Neural progenitor cell (in vitro differentiated cells): ENCODE results near the gene GGA1. TPM values are rescaled to one million over a fixed set of nuclear protein-coding genes. Genes with fewer than 3 reads are reported as not detected.
A peak's percentile ranks its signal among the peaks of the same experiment; 100 is the strongest.

ENCODE experiments used
- DNase-seq: peaks from one replicate; pipeline ENCODE4 v3.0.0-alpha.2; 2016; ENCODE audit warnings: low spot score
- H2AFZ ChIP-seq: fragments of 200-600 bp; sonication (generic); replicated peaks from 2 replicates; pipeline ENCODE4 v1.6.1; 2016; ENCODE audit warnings: antibody characterized with exemption
- H3F3A ChIP-seq: fragments of 200-600 bp; sonication (generic); 2 replicates; pipeline ENCODE4 v1.6.1; 2016; ENCODE audit warnings: antibody characterized with exemption, low read depth
- H3K27ac ChIP-seq: fragments of 200-600 bp; sonication (generic); 2 replicates; pipeline ENCODE4 v1.5.1; 2016; ENCODE audit warnings: mild to moderate bottlenecking
- H3K27me3 ChIP-seq: fragments of 200-600 bp; sonication (generic); 2 replicates; pipeline ENCODE4 v1.6.1; 2016; ENCODE audit warnings: mild to moderate bottlenecking, moderate library complexity
- H3K36me3 ChIP-seq: fragments of 200-600 bp; sonication (generic); 2 replicates; pipeline ENCODE4 v1.5.1; 2016
- H3K4me1 ChIP-seq: fragments of 200-600 bp; sonication (generic); 2 replicates; pipeline ENCODE4 v1.6.1; 2016; ENCODE audit warnings: mixed run types
- H3K4me2 ChIP-seq: fragments of 200-600 bp; sonication (generic); 2 replicates; pipeline ENCODE4 v1.6.1; 2016
- H3K4me3 ChIP-seq: fragments of 200-600 bp; sonication (generic); 2 replicates; pipeline ENCODE4 v1.5.1; 2016
- H3K79me2 ChIP-seq: fragments of 200-600 bp; sonication (generic); 2 replicates; pipeline ENCODE4 v1.6.1; 2016; ENCODE audit warnings: low read depth
- H3K9ac ChIP-seq: fragments of 200-600 bp; sonication (generic); 2 replicates; pipeline ENCODE4 v1.6.1; 2016
- H3K9me3 ChIP-seq: fragments of 200-600 bp; sonication (generic); 2 replicates; pipeline ENCODE4 v1.5.1; 2016; ENCODE audit warnings: low read depth
- H4K20me1 ChIP-seq: fragments of 200-600 bp; sonication (generic); 2 replicates; pipeline ENCODE4 v1.6.1; 2016; ENCODE audit warnings: low read depth
- H3K27ac Mint-ChIP-seq: 3 replicates; pipeline ENCODE4 v1.8.0; 2021; ENCODE audit warnings: mixed read lengths
- H3K27me3 Mint-ChIP-seq: 2 replicates; pipeline ENCODE4 v1.8.0; 2022; ENCODE audit warnings: low read depth, mild to moderate bottlenecking, inconsistent platforms, moderate library complexity, mixed read lengths; ENCODE audit not compliant: insufficient read depth
- H3K36me3 Mint-ChIP-seq: 3 replicates; pipeline ENCODE4 v1.8.0; 2021; ENCODE audit warnings: mixed read lengths
- H3K4me1 Mint-ChIP-seq: 3 replicates; pipeline ENCODE4 v1.8.0; 2021; ENCODE audit warnings: mixed read lengths
- H3K4me3 Mint-ChIP-seq: 3 replicates; pipeline ENCODE4 v1.8.0; 2021; ENCODE audit warnings: mild to moderate bottlenecking, moderate library complexity, mixed read lengths
- H3K9me3 Mint-ChIP-seq: 3 replicates; pipeline ENCODE4 v1.8.0; 2020; ENCODE audit warnings: mixed read lengths
- EZH2 ChIP-seq: fragments of 200-600 bp; sonication (generic); IDR thresholded peaks from 2 replicates; pipeline ENCODE4 v1.6.1; 2017; ENCODE audit warnings: antibody characterized with exemption, mild to moderate bottlenecking, moderate library complexity
- EZH2phosphoT487 ChIP-seq: fragments of 200-600 bp; sonication (generic); IDR thresholded peaks from 2 replicates; pipeline ENCODE4 v1.6.1; 2017; ENCODE audit warnings: antibody characterized with exemption
- total RNA-seq: library from RNA; depleted of rRNA; stranded (reverse); fragments of >200 nt; gene quantifications from 2 replicates; pipeline ENCODE4 v1.2.3, GENCODE V29; 2015; ENCODE audit warnings: low replicate concordance
- TF ChIP-seq, protein P1 (sequence below): fragments of 200-600 bp; sonication (generic); IDR thresholded peaks from 2 replicates; pipeline ENCODE4 v1.5.1; 2017; ENCODE audit warnings: antibody characterized with exemption, mild to moderate bottlenecking

Gene GGA1
- total RNA-seq, 1 donor from 2014 or later: 62.3 TPM

DNA sequence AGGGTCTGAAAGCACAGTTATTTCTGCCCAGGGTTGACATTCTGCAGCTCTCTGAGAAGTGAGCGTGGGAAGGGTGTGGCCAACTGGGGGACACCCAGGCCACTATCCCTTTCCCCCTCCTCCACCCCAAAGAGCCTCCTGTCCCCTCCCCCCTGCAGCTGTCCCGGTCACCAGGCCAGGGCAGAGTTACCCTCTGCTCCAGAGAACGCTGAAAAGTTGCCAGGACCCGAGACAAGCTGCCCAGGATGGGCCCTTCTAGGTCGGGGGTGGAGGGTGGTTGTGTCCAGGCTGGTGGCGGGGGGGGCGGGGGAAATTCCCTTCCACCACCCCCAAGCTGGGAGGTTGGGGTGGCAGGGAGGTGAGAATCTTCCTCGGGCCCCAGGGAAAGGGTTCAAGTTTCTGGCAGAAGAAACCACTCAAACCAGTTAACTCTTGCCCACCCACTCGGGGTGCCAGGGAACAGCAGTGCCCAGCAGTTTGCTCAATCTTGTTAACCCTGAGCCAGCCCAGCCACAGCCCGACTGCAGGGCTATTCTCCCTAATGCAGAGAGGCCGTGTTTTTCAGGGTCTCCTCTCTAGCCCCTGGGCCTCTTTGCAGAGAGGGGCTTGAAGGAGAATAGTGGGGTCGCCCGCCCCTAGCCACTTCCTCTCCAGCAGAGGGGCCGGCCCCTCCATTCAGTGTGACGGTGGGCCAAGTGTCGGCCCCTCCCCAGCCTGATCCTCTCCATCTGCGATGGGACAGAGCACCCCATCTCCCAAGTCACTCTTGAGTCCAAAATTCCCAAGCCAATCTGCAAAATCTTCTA, 67.5 kb downstream of the GGA1 start:
- Histone ChIP-seq H3F3A (peaks cover 31% of the 10 kb centered on the region), H3K4me3 (peak overlapping the region; percentile 46), H3K27me3 (peaks cover 8% of the 10 kb centered on the region), H3K9ac (no peak overlapping the region), H3K36me3 (no peaks in the 10 kb centered on the region), H3K79me2 (no peaks in the 10 kb centered on the region), H3K27ac (no peak overlapping the region), H2AFZ (no peak overlapping the region), H3K4me1 (no peaks in the 10 kb centered on the region), H3K4me2 (peak overlapping the region; percentile 53), H3K9me3 (no peaks in the 10 kb centered on the region), H4K20me1 (no peaks in the 10 kb centered on the region)
- Mint-ChIP-seq H3K9me3 (no peaks in the 10 kb centered on the region), H3K27me3 (no peaks in the 10 kb centered on the region), H3K4me1 (peaks cover 18% of the 10 kb centered on the region), H3K36me3 (no peaks in the 10 kb centered on the region), H3K4me3 (peak overlapping the region; percentile 72), H3K27ac (peak overlapping the region; percentile 76)
- TF ChIP-seq EZH2: no peak
- TF ChIP-seq, protein P1, sequence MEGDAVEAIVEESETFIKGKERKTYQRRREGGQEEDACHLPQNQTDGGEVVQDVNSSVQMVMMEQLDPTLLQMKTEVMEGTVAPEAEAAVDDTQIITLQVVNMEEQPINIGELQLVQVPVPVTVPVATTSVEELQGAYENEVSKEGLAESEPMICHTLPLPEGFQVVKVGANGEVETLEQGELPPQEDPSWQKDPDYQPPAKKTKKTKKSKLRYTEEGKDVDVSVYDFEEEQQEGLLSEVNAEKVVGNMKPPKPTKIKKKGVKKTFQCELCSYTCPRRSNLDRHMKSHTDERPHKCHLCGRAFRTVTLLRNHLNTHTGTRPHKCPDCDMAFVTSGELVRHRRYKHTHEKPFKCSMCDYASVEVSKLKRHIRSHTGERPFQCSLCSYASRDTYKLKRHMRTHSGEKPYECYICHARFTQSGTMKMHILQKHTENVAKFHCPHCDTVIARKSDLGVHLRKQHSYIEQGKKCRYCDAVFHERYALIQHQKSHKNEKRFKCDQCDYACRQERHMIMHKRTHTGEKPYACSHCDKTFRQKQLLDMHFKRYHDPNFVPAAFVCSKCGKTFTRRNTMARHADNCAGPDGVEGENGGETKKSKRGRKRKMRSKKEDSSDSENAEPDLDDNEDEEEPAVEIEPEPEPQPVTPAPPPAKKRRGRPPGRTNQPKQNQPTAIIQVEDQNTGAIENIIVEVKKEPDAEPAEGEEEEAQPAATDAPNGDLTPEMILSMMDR: no peak
- no peak for TF ChIP-seq EZH2phosphoT487
- DNase-seq: no peak

DNA sequence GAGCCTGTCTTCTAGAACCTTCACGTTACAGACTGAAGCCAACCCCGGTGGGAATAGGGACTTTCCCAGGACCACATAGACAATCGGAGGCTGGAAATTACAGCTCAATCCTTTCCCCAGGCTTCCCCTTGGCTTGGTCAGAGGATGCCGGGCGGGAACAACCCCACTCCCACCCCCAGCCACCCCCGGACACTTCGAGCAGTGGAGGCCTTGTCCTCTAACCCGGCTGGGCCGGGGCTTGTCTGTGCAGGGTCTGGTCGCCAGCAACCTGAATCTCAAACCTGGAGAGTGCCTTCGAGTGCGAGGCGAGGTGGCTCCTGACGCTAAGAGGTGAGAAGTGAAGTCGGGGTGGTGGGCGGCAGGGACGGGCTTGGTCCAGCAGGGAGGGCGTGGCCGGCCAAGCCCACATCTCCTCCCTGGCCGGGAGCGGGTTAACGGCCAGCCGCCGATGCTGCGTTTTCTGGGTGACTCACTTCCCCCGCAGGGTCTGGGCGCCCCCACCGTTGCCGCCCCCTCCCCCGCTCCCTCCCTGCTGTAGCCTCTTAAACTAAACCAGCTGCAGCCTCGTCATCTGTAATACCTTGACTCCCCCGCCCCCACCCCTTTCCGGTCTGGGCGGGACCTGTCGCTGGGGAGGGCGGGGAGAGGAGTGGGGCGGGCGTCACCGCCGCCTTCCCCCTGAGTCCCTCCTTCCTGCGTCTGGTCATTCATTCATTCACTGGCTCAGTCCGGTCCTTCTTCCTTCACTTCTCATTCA, 68.3 kb downstream of the GGA1 start:
- H3K4me3 ChIP-seq: peak overlapping the region; percentile 46
- Mint-ChIP-seq H3K36me3 (no peaks in the 10 kb centered on the region), H3K9me3 (no peaks in the 10 kb centered on the region), H3K4me3 (peak overlapping the region; percentile 84), H3K4me1 (peaks cover 18% of the 10 kb centered on the region), H3K27ac (peak overlapping the region; percentile 76), H3K27me3 (no peaks in the 10 kb centered on the region)
- H3K9ac ChIP-seq: no peak overlapping the region
- H3K27me3 ChIP-seq: peaks cover 8% of the 10 kb centered on the region
- no peaks in the 10 kb centered on the region for H3K9me3 ChIP-seq
- peak overlapping the region; percentile 27 for H2AFZ ChIP-seq
- DNase-seq: peak; percentile 85
- no peaks in the 10 kb centered on the region for H3K36me3 ChIP-seq
- peak overlapping the region; percentile 53 for H3K4me2 ChIP-seq
- no peaks in the 10 kb centered on the region for H3K79me2 ChIP-seq
- H4K20me1 ChIP-seq: no peaks in the 10 kb centered on the region
- no peak for TF ChIP-seq EZH2
- TF ChIP-seq, protein P1: no peak
- TF ChIP-seq EZH2phosphoT487: no peak
- H3K27ac ChIP-seq: no peak overlapping the region
- peaks cover 31% of the 10 kb centered on the region for H3F3A ChIP-seq
- H3K4me1 ChIP-seq: no peaks in the 10 kb centered on the region

DNA sequence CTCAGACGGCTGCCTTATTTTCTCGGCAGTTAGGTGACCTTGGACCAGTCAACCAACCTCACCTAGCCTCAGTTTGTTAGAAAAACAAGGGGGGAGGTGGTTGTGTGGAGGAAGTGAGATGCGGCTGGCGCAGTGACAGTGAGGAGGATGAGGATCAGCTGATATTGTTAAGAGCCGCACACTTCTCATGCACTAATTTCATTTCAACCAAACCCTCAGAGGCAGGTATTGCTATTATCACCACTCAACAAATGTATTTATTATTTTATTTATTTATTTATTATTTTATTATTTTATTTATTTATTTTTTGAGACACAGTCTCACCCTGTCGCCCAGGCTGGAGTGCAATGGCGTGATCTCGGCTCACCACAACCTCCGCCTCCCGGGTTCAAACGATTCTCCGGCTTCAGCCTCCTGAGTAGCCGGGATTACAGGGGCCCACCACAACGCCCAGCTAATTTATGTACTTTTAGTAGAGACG, 68.9 kb downstream of the GGA1 start:
- Mint-ChIP-seq H3K27me3 (no peaks in the 10 kb centered on the region), H3K9me3 (no peaks in the 10 kb centered on the region), H3K4me1 (peaks cover 18% of the 10 kb centered on the region), H3K4me3 (peak overlapping the region; percentile 84), H3K36me3 (no peaks in the 10 kb centered on the region), H3K27ac (no peak overlapping the region)
- no peak for DNase-seq
- no peaks in the 10 kb centered on the region for H3K79me2 ChIP-seq
- H3K9ac ChIP-seq: no peak overlapping the region
- H3K4me3 ChIP-seq: peak overlapping the region; percentile 46
- TF ChIP-seq, protein P1: no peak
- no peak for TF ChIP-seq EZH2phosphoT487
- peaks cover 31% of the 10 kb centered on the region for H3F3A ChIP-seq
- peaks cover 8% of the 10 kb centered on the region for H3K27me3 ChIP-seq
- H3K36me3 ChIP-seq: no peaks in the 10 kb centered on the region
- H3K9me3 ChIP-seq: no peaks in the 10 kb centered on the region
- H3K4me1 ChIP-seq: no peaks in the 10 kb centered on the region
- H4K20me1 ChIP-seq: no peaks in the 10 kb centered on the region
- no peak overlapping the region for H3K27ac ChIP-seq
- peak overlapping the region; percentile 53 for H3K4me2 ChIP-seq
- H2AFZ ChIP-seq: no peak overlapping the region
